Measurements from ENCODE around the gene CEACAM1.
"Not testable (repeated sequence)": the region's sequence is repeated elsewhere in the genome, so short reads cannot be mapped to it uniquely, and the experiment has no call there.

Gene CEACAM1

DNA sequence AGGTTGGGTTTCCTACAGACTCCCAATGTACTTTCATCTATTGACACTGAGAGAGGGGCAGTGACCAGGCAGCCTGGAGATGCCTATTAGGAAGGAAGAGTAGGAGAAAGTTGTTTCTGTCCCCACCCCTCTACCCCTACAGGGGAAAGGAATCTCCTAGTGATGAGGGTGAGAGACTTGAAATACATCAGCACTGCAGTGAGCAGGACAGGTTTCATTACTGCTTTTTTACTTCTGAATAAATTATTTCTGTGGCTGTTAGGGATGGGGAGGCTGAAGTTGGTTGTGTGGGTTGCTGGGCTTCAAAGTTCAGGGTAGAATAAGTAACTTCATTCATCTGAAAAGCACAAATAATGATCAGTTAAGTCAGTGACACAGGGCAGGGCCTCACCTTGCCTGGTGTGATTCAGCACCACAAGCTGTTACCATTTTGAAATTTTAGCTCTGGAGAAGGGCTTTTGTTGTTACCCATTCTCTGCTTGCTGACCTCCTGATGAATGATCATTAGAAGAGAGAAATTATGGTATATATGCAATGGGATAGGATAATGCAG lies 19.3 kb downstream of the CEACAM1 start:
- no peak for DNase-seq

DNA sequence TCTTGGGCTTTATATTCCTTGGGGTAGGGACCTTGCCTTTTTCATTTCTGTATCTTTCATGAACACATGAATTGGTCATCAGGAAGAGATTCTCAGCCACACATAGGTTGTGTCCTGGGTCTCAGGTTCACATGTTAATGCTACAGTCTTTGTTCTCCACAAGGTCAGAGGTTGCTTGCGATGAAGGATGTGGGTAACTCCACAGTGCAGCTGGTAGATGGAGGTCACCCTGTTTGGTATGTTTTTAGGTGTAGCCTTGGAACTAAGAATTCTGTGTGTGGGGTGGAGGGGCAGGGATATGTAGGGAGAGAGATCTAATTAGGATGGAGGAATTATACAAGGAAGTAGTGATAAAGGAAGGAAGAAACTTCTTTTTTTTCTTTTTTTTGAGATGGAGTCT lies 23.2 kb downstream of the CEACAM1 start:
- DNase-seq, result no peak

DNA sequence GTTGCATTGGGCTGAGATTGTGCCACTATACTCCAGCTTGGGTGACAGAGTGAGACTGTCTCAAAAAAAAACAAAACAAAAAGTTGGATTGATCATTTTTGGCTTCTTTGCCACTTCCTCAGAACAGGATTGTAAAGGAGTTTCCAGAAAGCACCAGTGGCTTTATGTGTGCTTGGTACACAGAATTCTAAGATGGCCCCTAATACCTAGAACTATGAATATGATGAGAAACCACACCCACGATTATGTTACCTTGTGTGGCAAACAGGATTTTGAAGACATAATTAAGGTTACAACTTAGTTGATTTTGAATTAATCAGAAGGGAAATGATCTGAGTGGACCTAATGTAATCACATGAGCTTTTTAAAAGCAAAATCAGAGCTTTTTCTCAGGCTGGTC lies 26.5 kb downstream of the CEACAM1 start:
- no peak for DNase-seq

- DNase-seq, result not testable (repeated sequence)
Measured at GRCh38 chr19:42501243-42501642, 27.0 kb downstream of the CEACAM1 start.

- DNase-seq, result no peak
Measured at GRCh38 chr19:42498169-42498757, 30.0 kb downstream of the CEACAM1 start.

- no peak for DNase-seq
Measured at GRCh38 chr19:42497492-42498168, 30.7 kb downstream of the CEACAM1 start.

GRCh38 chr19:42496460-42497133 lies 31.7 kb downstream of the CEACAM1 start:
- no peak for DNase-seq

GRCh38 chr19:42495663-42496062 lies 32.6 kb downstream of the CEACAM1 start:
- DNase-seq, result no peak

DNA sequence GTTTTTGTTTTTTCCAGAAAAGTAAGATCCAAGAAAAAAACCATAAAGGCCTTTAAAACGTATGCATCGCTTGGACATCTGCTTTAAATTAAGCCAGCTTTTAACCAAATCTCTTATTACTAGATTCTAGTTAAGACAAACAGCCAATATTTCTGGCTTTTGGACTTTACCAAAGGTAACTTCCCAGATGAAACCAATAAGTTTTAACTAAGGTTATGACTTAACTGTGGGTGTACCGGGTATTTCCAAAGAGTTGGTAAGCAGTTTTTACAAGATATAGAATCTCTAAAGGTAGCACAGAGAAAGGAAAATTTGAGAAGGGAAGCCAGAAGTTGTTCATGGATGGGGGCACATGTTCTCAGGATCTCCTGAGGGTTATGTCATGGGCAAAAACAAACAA lies 34.0 kb downstream of the CEACAM1 start:
- DNase-seq, result no peak

- peak; percentile 29 for DNase-seq
Measured at GRCh38 chr19:42488783-42489521, 39.3 kb downstream of the CEACAM1 start.

- no peak for DNase-seq
Measured at GRCh38 chr19:42487798-42488178, 40.5 kb downstream of the CEACAM1 start.

DNA sequence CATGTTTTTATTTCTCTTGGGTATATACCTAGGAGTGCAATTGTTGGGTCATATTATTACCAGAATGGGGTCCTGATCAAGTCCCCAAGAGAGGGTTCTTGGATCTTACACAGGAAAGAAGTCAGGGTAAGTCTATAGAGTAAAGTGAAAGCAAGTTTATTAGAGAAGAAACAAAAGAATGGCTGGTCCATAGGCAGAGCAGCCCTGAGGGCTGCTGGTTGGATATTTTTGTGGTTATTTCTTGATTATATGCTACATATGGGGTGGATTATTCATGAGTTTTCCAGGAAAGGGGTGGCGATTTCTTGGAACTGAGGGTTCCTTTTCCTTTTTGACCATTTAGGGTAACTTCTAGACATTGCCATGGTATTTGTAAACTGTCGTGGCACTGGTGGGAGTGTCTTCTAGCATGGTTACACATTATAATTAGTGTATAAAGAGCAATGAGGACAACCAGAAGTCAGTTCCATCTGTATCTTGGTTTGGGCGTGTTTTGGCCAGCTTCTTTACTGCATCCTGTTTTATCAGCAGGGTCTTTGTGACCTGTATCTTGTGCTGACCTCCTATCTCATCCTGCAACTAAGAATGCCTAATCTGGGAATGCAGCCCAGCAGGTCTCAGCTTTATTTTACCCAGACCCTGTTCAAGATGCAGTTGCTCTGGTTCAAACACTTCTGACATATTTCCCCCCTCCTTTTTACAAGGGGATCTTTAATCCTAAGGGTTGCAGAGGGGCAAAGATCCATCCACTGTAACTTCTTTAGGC lies 41.1 kb downstream of the CEACAM1 start:
- DNase-seq, result no peak

DNA sequence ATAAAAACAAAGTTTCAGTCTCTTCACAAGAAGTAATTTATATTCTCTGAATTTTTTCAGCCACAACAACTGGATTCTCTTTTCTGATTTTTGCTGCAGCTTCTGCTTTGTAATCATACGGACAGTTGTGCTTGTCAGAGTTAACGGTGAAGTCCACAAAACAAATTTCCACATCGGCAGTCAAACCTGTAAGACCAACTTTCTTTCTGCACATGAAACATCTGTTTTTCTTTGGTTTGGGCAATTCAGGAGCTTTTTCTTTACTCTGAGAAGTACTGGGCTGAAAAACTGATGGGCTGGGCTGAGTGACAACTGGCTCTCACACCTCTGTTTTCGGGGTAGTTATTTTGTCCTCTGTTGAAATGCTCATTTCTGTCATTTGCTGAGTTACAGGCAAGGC lies 43.2 kb downstream of the CEACAM1 start:
- not testable (repeated sequence) for DNase-seq

GRCh38 chr19:42480335-42481095 lies 47.8 kb downstream of the CEACAM1 start:
- DNase-seq, result no peak

GRCh38 chr19:42479736-42480135 lies 48.5 kb downstream of the CEACAM1 start:
- DNase-seq, result no peak

GRCh38 chr19:42478765-42479311 lies 49.4 kb downstream of the CEACAM1 start:
- no peak for DNase-seq

- DNase-seq, result no peak
Measured at GRCh38 chr19:42477933-42478332, 50.3 kb downstream of the CEACAM1 start.

DNA sequence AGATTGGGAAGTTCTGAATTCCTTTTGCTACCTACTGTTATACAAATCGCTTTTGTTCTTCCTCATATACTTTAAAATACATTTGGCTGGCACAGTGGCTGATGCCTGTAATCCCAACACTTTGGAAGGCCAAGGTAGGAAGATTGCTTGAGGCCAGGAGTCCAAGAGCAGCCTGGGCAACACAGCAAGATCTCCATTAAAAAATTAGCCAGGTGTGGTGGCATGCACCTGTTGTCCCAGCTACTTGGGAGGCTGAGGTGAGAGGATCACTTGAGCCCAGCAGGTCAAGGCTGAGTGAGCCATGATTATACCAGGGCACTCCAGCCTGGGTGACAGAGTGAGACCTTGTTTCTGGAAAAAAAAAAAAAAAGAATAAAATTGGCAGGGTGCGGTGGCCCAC lies 51.2 kb downstream of the CEACAM1 start:
- no peak for DNase-seq

GRCh38 chr19:42475366-42475765 lies 52.9 kb downstream of the CEACAM1 start:
- no peak for DNase-seq

DNA sequence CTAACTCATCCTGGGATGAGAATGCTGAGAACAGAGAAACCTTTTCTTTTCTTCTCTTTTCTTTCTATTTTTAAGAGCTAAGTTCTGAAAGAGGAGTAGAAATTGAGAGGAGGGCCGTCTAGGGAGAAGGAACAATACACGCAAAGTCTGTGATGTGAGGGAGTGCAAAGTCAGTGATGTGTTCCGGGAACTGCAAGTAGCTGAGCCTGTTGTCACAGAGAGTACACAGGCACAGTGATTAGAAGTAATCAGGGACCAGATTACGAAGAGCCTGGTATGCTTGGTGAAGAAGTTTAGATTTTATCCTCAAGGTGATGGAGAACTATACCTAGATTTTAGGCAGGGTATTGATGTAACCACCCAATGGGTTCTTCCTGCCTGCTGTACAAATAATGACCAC lies 53.5 kb downstream of the CEACAM1 start:
- DNase-seq, result no peak

- no peak for DNase-seq
Measured at GRCh38 chr19:42473686-42474085, 54.6 kb downstream of the CEACAM1 start.
